ENCODE data around the gene LIN7C.

- TF ChIP-seq POLR2A (IDR thresholded peaks at IDR 0.05; ENCODE audit: low read depth, low read length) (no peak), TAF1 (IDR thresholded peaks at IDR 0.05; ENCODE audit: borderline replicate concordance, low read depth, low read length) (no peak)
Measured at GRCh38 chr11:27505781-27506180, 788 bp downstream of the LIN7C start.
